ENCODE measurements around the gene CFAP65. TPM values are rescaled to one million over a fixed set of nuclear protein-coding genes. Genes with fewer than 3 reads are reported as not detected.
A peak's percentile ranks its signal among the peaks of the same experiment; 100 is the strongest.

The CFAP65 gene
- total RNA-seq, 1 experiment from 2014 or later: not detected

DNA sequence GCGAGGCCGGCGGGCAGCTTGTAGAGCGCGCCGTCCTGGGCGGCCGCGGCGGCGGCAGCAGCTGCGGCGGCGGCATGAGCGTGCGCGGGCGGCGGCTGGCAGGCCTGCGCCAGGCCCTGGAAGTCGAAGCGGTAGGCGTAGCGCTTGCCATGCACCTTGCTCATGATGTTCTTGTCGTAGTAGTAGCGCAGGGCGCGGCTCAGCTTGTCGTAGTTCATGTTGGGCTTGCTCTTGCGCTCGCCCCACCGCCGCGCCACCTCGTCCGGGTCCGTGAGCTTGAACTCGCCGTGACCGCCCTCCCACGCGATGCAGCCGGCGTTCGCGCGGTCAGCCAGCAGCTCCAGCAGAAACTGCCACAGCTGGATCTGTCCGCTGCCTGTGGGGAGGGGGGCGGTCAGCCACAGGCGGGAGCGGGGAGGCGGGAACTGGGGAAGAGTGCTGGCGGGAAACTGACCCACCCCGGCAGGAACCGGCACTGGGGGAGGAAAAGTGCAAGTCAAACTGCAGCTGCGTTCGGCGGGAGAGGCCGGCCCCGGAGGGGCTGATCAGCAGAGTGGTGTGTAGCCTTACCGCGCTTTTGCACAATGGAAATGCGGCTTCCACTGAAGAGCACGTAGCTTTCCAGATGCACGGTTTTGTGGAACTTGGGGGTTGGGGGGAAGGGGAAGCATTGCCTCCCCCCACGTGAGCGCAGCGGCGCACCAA is 59.3 kb downstream of the CFAP65 start:
- no peak for DNase-seq (ENCODE audit: low spot score)
- in situ Hi-C loops (cut with HindIII; ENCODE audit: low sequenced_read_pairs): no loop called here

DNA sequence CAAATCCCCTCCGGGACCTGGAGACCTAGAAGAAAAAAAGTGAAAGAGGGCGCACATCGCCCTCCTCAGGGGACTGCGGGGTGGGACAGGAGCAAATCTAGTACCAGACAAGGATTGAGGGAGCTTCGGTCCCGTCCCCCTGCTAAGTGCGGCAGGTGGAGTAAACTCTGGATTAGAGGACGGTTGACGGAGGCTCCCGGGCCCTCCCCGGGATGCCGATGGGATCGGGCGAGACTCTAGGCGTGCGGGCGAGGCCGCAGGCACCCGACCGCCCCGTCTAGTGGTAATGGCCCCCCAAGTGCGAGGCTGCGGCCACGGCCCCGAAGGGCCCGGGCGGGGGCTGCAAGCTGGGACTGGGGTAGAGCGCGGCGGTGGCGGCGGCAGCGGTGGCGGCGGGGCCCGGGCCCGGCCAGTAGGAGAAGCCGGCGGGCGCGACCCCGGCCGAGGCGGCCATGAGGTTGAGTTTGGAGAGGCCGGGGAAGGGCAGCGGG is 59.9 kb downstream of the CFAP65 start:
- in situ Hi-C loops (cut with HindIII; ENCODE audit: low sequenced_read_pairs): no loop called here
- no peak for DNase-seq (ENCODE audit: low spot score)

DNA sequence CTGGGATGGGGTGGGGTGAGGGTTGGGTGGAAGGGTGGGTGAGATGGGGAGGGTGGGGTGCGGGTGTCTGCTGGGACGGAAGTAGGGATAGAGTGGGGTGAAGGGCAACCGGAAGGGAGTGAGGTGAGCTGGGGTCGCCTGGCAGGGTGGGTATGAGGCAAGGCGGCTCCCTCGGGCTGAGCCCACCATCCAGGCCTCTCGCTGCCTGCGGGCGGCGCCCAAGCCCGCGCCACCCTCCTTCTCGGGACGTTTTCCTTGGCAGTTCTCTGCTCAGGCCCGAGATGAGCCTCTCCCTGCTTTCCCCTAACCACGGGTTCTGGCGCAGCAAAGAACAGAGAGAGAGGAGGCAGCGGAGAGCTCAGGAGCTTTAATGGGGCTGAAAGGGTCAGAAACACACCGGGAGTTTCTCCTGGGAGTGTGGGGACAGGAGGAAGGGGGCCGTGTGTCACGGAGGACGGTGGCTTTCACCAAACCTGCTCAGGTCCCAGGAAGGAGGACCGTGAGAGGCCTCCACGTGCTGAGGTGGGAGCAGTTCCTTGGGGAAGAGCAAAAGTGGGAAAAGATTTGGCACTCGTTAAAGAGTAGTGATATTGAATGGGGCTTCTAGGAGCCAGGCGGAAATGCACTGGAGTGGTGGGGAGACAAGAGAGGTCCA is 60.5 kb downstream of the CFAP65 start:
- in situ Hi-C loops (cut with HindIII; ENCODE audit: low sequenced_read_pairs): no loop called here

DNA sequence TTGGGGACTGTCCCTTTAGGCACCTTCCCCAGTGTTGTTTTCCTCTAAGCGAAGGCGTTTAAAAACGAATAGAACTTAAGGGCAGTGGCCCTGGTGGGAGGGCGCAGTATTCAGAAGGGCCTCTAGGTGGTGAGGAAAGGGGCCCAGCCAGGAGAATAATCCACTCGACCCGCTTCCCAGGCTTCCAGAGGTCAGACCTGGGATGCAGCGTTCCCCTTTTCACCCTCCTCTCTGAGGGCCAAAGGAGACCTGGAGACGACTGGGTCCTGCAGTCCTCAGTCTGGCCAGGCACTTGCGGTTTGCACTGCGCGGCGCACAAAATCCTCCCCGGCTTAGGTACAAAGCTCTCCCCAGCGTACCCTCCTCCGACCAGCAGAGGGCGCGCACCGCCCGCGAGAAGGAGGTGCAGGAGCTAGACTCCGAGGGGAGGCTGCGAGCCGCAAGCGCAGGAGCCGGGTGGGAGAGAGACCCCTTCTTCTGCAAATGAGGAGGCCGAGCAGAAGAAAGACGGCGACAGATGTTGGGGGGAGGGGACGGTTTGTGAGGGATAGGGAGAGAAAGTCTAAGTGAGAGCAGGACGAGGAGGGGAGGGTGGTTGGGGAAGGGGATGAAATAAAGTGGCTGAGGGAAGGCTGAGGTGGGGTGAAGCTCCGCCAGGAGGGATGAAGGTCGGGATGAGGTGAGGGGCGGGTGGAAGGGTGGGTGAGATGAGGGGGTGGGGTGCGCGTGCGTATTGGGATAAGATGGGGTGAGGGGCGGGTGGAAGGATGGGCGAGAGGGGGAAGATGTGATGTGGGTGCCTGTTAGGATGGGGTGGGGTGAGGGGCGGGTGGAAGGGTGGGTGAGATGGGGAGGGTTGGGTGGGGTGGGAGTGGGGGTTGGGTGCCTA is 61.2 kb downstream of the CFAP65 start:
- in situ Hi-C loops (cut with HindIII; ENCODE audit: low sequenced_read_pairs): no loop called here
- peak; percentile 82 for DNase-seq (ENCODE audit: low spot score)

More for the DNA sequence above, 60.5 kb downstream of the CFAP65 start:
- no peak for DNase-seq (ENCODE audit: low spot score)

DNA sequence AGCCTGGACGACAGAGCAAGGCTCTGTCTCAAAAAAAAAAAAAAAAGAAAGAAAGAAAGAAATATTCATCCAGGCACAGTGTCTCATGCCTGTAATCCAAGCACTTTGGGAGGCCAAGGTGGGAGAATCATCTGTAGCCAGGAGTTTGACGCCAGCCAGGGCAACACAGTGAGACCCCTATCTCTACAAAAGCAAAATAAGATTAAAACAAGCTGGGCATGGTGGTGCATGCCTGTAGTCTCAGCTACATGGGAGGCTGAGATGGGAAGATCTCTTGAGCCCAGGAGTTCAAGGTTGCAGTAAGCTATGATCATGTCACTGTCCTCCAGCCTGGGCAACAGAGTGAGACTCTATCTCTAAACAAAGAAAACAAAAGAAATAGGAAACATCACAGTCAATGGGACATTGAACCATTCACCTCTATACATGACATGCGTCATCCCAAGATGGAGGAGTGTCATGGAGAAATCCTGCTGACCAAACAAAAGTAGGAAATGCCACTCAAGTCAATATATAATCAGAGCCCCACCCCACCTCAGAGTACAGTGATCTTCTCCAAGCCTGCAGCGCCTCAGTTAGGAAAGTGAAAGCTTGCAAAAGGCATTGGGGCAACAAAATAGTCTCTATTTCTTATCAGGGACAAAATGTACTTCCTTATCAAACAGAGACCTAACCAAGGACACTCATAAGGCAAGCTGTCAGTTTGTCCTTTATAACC is 66.1 kb downstream of the CFAP65 start:
- no peak for DNase-seq (ENCODE audit: low spot score)
- in situ Hi-C loops (cut with HindIII; ENCODE audit: low sequenced_read_pairs): no loop called here

DNA sequence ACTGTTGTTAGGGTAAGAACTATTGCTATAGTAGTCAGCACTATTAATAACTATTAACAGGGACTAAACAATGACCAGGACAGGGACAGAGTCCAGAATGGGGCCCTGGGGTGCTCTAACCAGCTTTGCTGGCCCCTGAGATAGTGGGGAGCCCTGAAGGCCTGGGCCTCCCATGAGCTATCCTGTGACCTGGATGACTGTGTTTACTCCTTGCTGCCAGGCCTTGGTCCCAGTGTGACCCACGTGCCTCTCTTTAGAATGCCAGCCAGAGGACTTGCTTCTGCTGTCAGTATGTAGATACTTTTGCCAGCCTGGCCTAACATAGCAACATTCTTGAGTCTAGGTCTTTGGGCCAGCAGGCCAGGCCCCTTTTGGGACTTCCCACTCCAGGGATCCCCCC is 70.4 kb downstream of the CFAP65 start:
- DNase-seq (ENCODE audit: low spot score): no peak
- in situ Hi-C loops (cut with HindIII; ENCODE audit: low sequenced_read_pairs): no loop called here

DNA sequence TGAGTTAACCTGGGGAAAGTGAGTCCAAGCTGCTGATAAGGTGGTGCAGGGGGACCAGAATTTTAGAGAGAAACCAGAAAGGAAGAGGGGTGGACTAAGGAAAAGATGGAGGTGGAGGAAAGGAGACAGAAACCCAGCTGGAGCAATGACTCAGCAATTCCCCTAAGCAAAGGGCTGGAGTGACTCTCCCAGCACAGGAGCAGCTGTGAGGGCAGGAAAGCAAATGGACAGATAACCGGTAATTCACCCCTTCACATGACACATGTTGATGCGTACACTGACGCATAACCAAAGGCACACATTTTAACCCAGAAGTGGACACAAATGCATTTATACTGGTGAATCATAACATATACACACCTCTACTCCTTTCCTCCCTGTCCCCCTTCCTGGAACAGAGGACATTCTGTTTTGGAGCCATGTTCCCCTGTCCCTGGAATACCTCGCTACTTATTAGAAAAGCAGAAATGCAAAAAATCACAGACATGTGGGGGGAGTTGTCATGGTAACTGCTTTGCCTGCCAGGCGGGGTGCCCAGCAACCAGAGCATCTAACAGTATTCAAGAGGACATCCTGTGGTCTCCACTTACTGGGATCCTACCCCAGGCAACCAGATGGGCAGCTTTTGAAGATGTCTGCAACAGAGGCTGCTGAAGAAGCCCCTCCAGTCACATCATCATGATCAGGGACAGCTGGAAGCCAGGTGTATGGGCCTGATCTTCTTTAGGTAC is 77.1 kb downstream of the CFAP65 start:
- DNase-seq (ENCODE audit: low spot score): peak; percentile 5
- in situ Hi-C loops (cut with HindIII; ENCODE audit: low sequenced_read_pairs): no loop called here

DNA sequence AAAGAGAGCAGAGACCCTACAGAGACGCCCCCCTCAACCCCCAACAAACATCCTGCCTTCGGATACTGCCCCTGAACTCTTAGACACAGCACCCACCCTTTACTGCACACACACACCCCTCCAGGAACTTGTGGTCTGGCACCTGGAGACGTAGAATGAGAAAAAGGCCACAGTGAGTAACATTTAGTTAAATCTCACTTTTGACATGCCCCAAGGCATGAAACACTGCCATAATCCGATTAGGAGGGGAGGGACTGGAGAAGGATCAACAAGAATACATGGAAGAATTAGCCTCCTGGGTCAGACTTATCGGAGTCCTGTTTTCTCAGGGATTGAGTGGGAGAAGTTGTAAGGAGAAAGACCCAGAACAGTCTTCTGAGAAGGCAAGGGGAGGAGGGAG is 77.7 kb downstream of the CFAP65 start:
- DNase-seq (ENCODE audit: low spot score): no peak

DNA sequence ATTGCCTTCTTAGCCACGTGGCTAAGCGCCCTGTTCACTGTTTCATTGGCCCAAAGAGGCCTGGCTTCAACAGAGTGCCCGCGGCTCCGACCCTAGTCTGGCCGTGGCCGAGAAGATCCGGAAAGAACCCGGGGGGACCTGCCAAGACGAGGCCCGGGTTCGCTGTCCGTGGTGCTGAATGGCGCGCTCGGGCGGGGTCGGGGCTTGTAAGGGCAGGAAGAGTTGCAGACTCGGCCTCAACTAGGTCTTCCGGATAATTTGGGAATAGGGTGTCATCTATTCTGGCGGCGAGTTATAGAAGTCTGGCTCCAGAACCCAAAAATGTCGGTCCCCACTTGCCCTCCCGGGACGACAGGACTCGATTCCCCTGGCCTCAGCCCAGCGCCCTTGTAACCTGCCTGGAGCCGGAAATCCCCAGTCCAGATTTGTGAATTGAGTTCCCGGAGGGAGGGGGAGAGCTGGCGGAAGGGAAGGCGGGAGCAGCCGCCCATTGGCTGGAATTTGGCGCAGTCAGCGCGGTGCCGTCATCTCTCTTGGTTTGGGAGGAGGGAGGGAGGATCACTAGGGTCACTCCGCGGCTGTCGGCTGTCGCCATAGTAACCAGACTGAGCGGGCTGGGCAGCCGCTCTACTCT is 78.3 kb downstream of the CFAP65 start:
- DNase-seq (ENCODE audit: low spot score): peak; percentile 97

More for the DNA sequence above, 77.7 kb downstream of the CFAP65 start:
- in situ Hi-C loops (cut with HindIII; ENCODE audit: low sequenced_read_pairs): no loop called here

DNA sequence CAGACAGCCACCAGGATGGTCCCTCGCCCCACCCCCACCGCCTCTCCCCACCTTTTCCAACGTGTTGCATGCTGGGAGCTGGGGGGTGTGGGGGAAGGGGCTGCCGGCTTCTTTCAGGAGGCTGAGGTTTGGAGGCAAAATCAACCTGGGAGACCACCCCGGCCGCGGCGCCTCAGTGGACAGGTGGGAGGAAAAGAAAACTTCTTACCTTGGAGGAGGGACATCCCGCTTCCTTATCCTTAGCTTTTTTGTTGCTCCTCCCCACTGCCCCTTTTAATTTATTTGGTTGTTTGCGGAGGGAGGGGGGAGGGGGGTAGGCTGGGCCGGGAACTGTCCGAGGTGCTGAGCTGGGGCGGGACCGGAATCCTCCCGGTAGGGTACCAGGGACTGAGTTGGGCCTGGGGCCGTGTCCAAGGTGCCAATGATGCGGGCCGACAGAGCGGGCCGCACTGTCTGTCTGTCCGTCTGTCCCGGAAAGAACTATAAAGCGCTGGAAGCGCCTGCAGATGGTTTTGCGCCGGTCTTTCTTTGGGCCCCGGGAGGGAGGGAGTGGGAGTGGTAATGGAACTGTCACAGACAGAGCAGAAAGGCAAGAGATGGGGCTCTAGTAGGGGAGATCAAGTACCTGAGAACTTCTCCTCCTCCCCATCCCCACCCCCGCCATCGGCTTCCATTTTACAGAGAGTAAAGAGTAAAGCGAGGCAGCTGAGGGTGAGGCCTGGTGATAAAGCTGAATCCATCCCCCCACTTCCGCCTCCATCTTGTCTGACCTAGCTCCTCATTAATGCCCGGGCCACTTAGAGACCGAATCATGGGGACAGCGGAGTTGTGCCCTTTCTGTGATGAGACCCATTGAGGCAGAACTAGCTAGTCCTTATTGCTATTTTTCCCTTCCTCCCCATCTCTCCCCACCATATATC is 79.4 kb downstream of the CFAP65 start:
- peak; percentile 8 for DNase-seq (ENCODE audit: low spot score)
- in situ Hi-C loops (cut with HindIII; ENCODE audit: low sequenced_read_pairs): no loop called here

More for the DNA sequence above, 78.3 kb downstream of the CFAP65 start:
- in situ Hi-C loops (cut with HindIII; ENCODE audit: low sequenced_read_pairs): no loop called here

DNA sequence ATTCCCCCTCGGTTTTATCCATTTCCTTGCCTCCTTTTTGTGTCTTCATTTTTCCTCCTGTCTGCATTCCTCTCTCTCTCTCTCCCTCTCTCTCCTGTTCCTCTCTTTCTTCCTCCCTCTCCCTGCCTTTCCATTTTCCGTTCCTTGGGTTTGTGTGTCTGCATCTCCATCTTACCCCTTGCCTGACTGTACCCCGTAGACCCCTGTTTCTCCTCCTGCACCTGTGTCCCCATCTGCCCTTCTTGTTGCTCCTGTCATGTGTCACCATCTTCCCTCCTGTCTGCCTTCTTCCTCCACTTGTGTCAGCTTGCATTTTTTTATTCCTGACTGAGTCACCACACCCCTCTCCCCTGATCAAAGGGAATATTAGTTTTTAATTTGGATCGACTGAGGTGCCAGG is 80.1 kb downstream of the CFAP65 start:
- DNase-seq (ENCODE audit: low spot score): peak; percentile 7
- in situ Hi-C loops (cut with HindIII; ENCODE audit: low sequenced_read_pairs): no loop called here

DNA sequence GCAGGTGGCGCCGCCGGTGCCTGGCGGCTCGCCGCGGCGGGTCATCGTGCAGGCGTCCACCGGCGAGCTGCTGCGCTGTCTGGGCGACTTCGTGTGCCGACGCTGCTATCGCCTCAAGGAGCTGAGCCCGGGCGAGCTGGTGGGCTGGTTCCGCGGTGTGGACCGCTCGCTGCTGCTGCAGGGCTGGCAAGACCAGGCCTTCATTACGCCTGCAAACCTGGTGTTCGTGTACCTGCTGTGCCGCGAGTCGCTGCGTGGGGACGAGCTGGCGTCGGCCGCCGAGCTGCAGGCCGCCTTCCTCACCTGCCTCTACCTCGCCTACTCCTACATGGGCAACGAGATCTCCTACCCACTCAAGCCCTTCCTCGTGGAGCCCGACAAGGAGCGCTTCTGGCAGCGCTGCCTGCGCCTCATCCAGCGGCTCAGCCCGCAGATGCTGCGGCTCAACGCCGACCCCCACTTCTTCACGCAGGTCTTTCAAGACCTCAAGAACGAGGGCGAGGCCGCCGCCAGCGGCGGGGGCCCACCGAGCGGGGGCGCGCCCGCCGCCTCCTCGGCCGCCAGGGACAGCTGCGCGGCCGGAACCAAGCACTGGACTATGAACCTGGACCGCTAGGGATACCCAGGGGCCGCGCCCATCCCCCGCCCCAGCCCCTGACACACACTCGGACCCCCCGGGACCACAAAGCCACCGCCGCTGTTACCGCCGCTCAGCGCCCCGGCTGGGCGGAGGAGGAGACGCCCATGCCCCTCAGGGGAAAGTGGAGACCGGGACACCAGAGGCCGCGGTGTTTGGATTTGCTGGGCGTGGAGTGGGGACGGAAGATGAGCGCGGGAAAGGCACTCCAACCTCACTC is 80.8 kb downstream of the CFAP65 start:
- in situ Hi-C loops (cut with HindIII; ENCODE audit: low sequenced_read_pairs): no loop called here

DNA sequence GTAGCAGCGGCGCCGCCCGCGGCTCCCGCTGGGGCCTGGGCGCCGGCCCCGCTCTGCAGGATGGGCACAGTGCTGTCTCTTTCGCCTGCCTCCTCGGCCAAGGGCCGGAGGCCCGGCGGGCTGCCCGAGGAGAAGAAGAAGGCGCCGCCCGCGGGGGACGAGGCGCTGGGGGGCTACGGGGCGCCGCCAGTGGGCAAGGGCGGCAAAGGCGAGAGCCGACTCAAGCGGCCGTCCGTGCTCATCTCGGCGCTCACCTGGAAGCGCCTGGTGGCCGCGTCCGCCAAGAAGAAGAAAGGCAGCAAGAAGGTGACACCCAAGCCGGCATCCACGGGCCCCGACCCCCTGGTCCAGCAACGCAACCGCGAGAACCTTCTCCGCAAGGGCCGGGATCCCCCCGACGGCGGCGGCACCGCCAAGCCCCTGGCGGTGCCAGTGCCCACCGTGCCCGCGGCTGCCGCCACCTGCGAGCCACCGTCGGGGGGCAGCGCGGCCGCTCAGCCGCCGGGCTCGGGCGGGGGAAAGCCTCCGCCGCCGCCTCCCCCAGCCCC is 81.5 kb downstream of the CFAP65 start:
- in situ Hi-C loops (cut with HindIII; ENCODE audit: low sequenced_read_pairs): no loop called here
- peak; percentile 15 for DNase-seq (ENCODE audit: low spot score)

More for the DNA sequence above, 80.8 kb downstream of the CFAP65 start:
- peak; percentile 41 for DNase-seq (ENCODE audit: low spot score)

DNA sequence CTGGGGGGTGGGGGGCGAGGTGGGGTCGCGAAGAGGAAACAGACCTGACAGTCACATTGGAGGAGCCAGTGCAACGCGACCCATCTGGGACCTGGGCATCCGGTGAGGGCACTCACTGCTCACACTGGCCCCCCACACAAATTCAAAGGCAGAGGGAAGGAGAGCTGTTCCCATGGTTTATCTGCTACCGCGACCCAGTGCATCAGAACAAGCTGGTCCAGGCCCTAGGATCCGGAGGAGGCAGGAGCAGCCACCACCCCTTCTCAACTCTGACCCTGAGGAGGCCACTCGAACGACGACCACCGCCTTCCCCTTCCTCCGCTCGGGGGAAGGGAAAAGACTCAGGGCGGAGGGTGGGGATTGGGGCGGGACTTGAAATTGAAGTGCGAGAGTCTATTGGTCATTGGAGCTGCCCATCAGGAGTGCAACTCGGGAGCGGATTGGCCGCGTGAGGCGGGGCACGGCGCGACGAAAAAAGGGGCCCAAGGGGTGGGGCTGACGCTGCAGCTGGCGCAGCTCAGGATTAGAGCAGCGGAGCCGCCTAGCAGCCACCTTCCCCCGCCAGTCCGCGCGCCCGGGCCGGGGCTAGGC is 82.1 kb downstream of the CFAP65 start, which contains the start of gene CDK5R2:
TSS of gene CDK5R2 (plus strand) at position 526 of the 591 bp plus-strand sequence. CDS start 155 bp downstream, outside the sequence.
- DNase-seq (ENCODE audit: low spot score): peak; percentile 96
- in situ Hi-C loops (cut with HindIII; ENCODE audit: low sequenced_read_pairs): no loop called here

DNA sequence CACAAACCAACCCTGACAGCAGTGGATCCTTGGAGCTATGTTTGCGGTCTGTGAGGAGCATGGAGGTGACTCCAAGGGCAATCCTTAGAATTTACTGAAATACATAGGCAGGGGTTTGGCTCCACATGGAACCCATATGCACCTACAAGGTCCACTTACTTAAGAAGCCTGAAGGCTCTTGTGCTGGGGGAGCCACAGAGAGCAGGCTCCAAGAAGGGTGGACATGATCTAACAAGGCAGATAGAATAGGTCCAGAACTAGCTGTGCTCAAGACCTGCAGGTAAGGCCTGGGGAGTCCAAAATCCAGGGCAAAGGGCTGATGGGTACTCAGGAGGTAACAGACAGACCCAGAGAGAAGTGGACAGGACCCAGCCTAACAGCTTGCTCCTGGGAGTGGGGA is 83.0 kb downstream of the CFAP65 start:
- DNase-seq (ENCODE audit: low spot score): peak; percentile 6
- in situ Hi-C loops (cut with HindIII; ENCODE audit: low sequenced_read_pairs): no loop called here

Measured in G401 (cell line).